ENCODE results near the gene P2RX1. TPM values are rescaled to one million over a fixed set of nuclear protein-coding genes. Genes with fewer than 3 reads are reported as not detected.

The P2RX1 gene
- total and polyA plus RNA-seq, 2 donors (not counting 1 experiment from before 2014, with no cell fraction given): 25.7 to 84.7 TPM

DNA sequence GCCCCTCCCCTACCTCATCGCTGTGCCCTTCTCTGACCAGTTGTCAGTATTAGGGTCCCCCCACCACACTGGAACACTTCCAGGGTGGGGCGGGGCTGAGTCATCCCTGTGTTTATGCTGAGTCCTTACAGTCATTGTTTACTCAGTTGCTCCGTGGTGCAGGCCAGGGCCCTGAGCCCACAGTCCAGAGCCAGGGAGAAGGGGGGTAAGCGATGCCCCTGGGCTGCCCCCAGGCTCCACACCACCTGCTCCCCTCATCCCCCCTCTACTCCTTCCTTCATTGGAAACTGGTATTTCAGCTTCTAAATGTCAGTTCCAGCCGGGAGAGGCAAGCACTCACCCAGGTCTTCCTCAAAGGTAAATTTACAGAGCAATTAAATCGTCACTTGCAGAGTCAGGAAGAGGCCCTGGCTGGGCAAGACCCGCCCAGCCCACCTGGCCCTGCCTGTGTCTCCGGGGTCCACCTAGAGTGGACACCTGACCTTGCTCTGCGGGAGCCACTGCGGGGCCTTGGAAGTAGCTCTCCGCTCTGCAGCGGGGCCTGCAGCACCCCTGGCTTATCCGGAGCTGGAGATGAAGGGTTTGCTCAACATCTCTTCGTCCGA is 43.1 kb upstream of the P2RX1 start:
- H3K36me3 ChIP-seq (replicated peaks in 1 of 2; ENCODE audit: control extremely low read depth in 1 of 2, control insufficient read depth in 1 of 2, extremely low read depth in 1 of 2, insufficient read depth in 2 of 2, low read length in 1 of 2): peaks cover 0 to 67% of the 10 kb centered on the region in 2 experiments
- H4K20me1 ChIP-seq (ENCODE audit: control insufficient read depth, insufficient read depth, low read length, poor library complexity, severe bottlenecking): peaks cover 88% of the 10 kb centered on the region
- H2AFZ ChIP-seq (ENCODE audit: insufficient read depth, low read depth, low read length, poor library complexity, severe bottlenecking): no peak overlapping the region
- peaks cover 92% of the 10 kb centered on the region for H3K79me2 ChIP-seq (ENCODE audit: control insufficient read depth, insufficient read depth, low read length)
- no peak overlapping the region for H3K9ac ChIP-seq (ENCODE audit: low read length)
- WGBS (ENCODE audit: insufficient coverage): 56% methylated on average over 5 of the region's 15 CpGs
- peaks cover 55 to 82% of the 10 kb centered on the region in 2 donors for H3K4me1 ChIP-seq (ENCODE audit: control insufficient read depth in 2 of 2, insufficient read depth in 2 of 2, low read length in 2 of 2)
- peak overlapping the region; percentile 25 to 81 for H3K27ac ChIP-seq (ENCODE audit: low read length in 2 of 2)
- no peaks in the 10 kb centered on the region for H3K27me3 ChIP-seq (replicated peaks in 1 of 4; ENCODE audit: control extremely low read depth in 1 of 4, control insufficient read depth in 3 of 4, insufficient read depth in 4 of 4, low read length in 3 of 4)
- H3K9me3 ChIP-seq (ENCODE audit: control extremely low read depth in 1 of 3, control insufficient read depth in 2 of 3, insufficient read depth in 1 of 3, low read length in 2 of 3): no peaks in the 10 kb centered on the region
- Mint-ChIP-seq H3K27me3 (no peaks in the 10 kb centered on the region), H3K9me3 (ENCODE audit: insufficient read depth) (no peaks in the 10 kb centered on the region), H3K4me3 (peak overlapping the region; percentile 98), H3K27ac (peak overlapping the region; percentile 96), H3K4me1 (peaks cover 66% of the 10 kb centered on the region)
- ATAC-seq (ENCODE audit: low read depth) (no peak), DNase-seq (no peak)
- H3K4me3 ChIP-seq (ENCODE audit: control extremely low read depth in 1 of 5, extremely low read depth in 1 of 5, insufficient read depth in 1 of 5, low read depth in 2 of 5, low read length in 4 of 5): no peak overlapping the region
- ChIA-PET POLR2A (interaction anchor here (4.7 kb wide), 1 partner anchor 44 kb away, joined by 64 read pairs; the partner anchor contains the start of gene P2RX1), CTCF (interaction anchor here (1.0 to 12.2 kb wide), 3 partner anchors 44 to 96 kb away, joined by 3 to 157 read pairs (median 153); partner anchors contain the start of gene P2RX1)
- intact Hi-C loops (cut with micrococcal nuclease): no loop called here
- peak overlapping the region; percentile 95 for H3K4me2 ChIP-seq (replicated peaks; ENCODE audit: low read depth, low read length, poor library complexity, severe bottlenecking)
- no peak for TF ChIP-seq EZH2 (IDR thresholded peaks at IDR 0.05; ENCODE audit: borderline replicate concordance, insufficient read depth, low read depth, low read length, poor library complexity, severe bottlenecking)
- TF ChIP-seq, protein P1, sequence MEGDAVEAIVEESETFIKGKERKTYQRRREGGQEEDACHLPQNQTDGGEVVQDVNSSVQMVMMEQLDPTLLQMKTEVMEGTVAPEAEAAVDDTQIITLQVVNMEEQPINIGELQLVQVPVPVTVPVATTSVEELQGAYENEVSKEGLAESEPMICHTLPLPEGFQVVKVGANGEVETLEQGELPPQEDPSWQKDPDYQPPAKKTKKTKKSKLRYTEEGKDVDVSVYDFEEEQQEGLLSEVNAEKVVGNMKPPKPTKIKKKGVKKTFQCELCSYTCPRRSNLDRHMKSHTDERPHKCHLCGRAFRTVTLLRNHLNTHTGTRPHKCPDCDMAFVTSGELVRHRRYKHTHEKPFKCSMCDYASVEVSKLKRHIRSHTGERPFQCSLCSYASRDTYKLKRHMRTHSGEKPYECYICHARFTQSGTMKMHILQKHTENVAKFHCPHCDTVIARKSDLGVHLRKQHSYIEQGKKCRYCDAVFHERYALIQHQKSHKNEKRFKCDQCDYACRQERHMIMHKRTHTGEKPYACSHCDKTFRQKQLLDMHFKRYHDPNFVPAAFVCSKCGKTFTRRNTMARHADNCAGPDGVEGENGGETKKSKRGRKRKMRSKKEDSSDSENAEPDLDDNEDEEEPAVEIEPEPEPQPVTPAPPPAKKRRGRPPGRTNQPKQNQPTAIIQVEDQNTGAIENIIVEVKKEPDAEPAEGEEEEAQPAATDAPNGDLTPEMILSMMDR (IDR thresholded peaks at IDR 0.05): no peak
